T-helper 1 cell treated with Interleukin-12 subunit alpha and Interleukin-12 subunit beta and Interleukin-4 antibody, amounts not matched to agents 30 μg/mL and 1 μg/mL, for 36 hours (primary cell): ENCODE data around the gene ADCY4.
A peak's percentile ranks its signal among the peaks of the same experiment; 100 is the strongest.

Experiments
- H3K27ac Mint-ChIP-seq: one replicate; pipeline ENCODE4 v1.8.0; 2021; ENCODE audit warnings: mild to moderate bottlenecking, mixed read lengths
- H3K27me3 Mint-ChIP-seq: one replicate; pipeline ENCODE4 v1.8.0; 2021; ENCODE audit warnings: low read depth, mixed read lengths
- H3K36me3 Mint-ChIP-seq: one replicate; pipeline ENCODE4 v1.8.0; 2021; ENCODE audit warnings: low read depth, mixed read lengths
- H3K4me1 Mint-ChIP-seq: one replicate; pipeline ENCODE4 v1.8.0; 2021; ENCODE audit warnings: low read depth, mixed read lengths
- H3K4me3 Mint-ChIP-seq: one replicate; pipeline ENCODE4 v1.8.0; 2021; ENCODE audit warnings: mild to moderate bottlenecking, moderate library complexity, mixed read lengths
- H3K9me3 Mint-ChIP-seq: one replicate; pipeline ENCODE4 v1.8.0; 2021; ENCODE audit warnings: mixed read lengths

Gene ADCY4

DNA sequence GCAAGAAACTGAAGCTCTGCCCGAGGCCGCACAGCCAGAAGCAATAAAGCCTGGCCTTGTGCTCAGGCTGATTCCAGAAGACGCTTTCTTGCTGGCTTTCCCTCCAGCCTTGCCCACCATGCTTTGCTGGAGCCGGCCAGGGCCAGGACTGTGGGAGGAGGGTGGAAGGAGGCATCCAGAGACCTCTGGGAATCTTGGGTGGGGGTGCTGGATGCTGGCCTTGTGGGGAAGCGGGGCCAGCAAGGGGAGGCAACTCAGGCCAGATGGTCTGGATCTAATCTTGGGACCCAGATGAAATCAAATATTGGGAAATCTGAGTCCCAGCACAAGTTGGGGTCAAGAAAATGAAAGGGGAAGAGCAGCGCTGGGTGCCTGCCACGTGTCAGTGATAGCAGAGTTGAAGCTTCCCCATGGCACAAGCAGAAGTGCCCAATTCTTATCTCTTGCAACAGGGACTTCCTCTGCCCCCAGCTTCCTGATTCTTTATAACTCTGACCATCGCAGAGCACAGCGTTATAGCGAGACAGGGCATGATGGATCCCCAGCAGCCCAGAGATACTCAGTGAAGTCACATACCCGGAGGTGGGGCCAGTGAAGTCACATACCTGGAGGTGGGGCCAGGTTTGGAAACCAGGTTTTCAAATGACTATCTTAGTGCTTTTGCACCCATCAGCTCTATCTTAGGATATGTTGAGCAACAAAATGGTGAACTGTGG is 57.1 kb downstream of the ADCY4 start:
- Mint-ChIP-seq H3K27ac (no peak overlapping the region), H3K4me3 (no peak overlapping the region), H3K27me3 (no peaks in the 10 kb centered on the region), H3K9me3 (no peaks in the 10 kb centered on the region), H3K36me3 (peaks cover 2% of the 10 kb centered on the region), H3K4me1 (peaks cover 36% of the 10 kb centered on the region)

GRCh38 chr14:24277071-24277470 is 57.8 kb downstream of the ADCY4 start:
- H3K27ac Mint-ChIP-seq: peak overlapping the region; percentile 37
- H3K4me1 Mint-ChIP-seq: peaks cover 43% of the 10 kb centered on the region
- H3K27me3 Mint-ChIP-seq: no peaks in the 10 kb centered on the region
- peaks cover 2% of the 10 kb centered on the region for H3K36me3 Mint-ChIP-seq
- no peaks in the 10 kb centered on the region for H3K9me3 Mint-ChIP-seq
- no peak overlapping the region for H3K4me3 Mint-ChIP-seq

- Mint-ChIP-seq H3K4me3 (peak overlapping the region; percentile 33), H3K36me3 (peaks cover 10% of the 10 kb centered on the region), H3K27ac (peak overlapping the region; percentile 87), H3K27me3 (no peaks in the 10 kb centered on the region), H3K9me3 (no peaks in the 10 kb centered on the region), H3K4me1 (peaks cover 51% of the 10 kb centered on the region)
Observed at GRCh38 chr14:24274101-24274543, 60.7 kb downstream of the ADCY4 start.

DNA sequence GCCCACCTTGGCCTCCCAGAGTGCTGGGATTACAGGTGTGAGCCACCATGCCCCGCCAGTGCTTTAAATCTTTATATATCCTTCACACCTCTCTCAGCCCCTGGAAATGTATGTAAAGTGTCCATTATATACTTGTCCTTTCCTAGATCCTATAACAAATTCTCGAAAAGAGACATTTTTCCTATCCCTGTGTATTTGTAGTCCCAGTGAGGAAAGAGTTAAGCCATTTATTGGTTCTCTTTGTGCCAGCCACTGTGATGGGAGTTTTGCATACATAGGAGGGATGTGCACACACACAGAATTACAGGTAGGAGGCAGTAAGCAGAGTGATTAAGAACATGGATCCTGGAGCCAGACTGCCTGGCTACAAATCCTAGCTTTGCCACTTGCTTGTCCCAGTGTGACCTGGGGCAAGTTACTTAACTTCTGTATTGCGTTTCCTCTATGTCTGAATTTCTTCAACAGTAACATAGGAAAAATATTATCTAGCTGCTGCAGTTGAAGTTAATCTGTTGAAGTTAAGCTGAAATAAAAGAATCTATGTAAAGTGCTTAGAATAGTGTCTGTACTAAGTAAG is 61.4 kb downstream of the ADCY4 start:
- Mint-ChIP-seq H3K27me3 (no peaks in the 10 kb centered on the region), H3K27ac (peak overlapping the region; percentile 87), H3K4me3 (peak overlapping the region; percentile 41), H3K9me3 (no peaks in the 10 kb centered on the region), H3K36me3 (peaks cover 12% of the 10 kb centered on the region), H3K4me1 (peaks cover 47% of the 10 kb centered on the region)

GRCh38 chr14:24272467-24272866 is 62.4 kb downstream of the ADCY4 start:
- Mint-ChIP-seq H3K4me1 (peaks cover 44% of the 10 kb centered on the region), H3K27ac (peak overlapping the region; percentile 96), H3K27me3 (no peaks in the 10 kb centered on the region), H3K36me3 (peaks cover 12% of the 10 kb centered on the region), H3K4me3 (peak overlapping the region; percentile 93), H3K9me3 (no peaks in the 10 kb centered on the region)

DNA sequence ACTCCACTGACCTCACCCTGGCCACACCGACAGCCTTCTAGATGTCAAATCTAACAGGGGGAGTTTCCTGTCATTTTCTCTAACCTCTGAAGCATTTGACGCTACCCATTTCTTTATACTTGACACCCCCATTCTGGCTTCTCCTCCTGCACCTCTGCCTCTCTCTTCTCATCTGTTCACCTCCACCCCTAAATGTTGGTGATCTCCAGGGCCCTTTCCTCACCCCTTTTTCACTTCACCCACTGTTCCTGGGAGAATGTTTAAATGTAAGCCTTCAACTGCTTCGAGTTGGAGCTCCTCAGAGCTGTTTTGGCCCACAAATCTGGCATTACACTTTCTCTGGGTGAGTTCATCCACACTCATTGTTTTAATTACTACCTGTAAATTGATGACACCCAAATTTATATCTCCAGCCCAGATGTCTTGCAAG is 63.0 kb downstream of the ADCY4 start:
- peaks cover 40% of the 10 kb centered on the region for H3K4me1 Mint-ChIP-seq
- no peaks in the 10 kb centered on the region for H3K9me3 Mint-ChIP-seq
- H3K4me3 Mint-ChIP-seq: peak overlapping the region; percentile 93
- H3K27me3 Mint-ChIP-seq: no peaks in the 10 kb centered on the region
- peaks cover 15% of the 10 kb centered on the region for H3K36me3 Mint-ChIP-seq
- H3K27ac Mint-ChIP-seq: peak overlapping the region; percentile 96

DNA sequence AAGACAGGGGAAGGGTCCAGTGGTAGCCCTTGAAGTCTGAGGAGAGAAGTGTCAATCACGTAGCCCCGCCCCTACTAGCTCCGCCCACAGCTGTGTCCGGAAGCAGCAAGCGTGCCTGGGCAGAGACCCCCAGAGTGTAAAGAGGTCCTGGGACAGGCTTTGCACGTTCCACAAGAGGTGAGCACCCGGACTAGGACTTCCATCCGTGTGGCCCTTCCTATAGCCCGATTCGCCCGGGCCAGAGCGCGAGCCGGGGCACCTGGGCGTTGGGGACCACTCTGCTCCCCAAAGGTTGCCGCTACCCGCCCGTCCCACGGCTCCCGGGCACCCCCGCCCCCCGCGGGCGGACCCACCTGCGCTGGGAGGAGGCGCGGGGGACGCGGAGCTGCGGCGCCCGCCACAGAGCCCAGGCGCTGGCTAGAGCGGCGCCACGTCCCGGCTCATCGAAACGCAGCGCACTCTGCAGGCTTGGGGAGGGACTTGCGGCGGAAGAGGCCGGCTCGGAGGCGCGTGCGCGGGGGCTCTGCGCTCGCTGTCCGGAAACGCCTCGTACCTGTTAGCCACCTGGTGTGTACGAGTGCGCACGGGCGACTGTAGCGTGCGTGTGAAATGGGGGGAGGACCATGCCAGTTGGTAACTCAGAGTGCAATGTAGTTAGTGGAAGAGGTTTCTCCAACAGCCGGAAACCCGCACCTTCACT is 63.6 kb downstream of the ADCY4 start, which contains the start of gene RABGGTA:
Gene RABGGTA, minus strand, starts transcription at position 464 of the 700 bp plus-strand sequence. CDS start 482 bp downstream, outside the sequence.
- Mint-ChIP-seq H3K4me1 (peaks cover 39% of the 10 kb centered on the region), H3K27ac (peak within 1 kb of the TSS; percentile 96), H3K36me3 (peaks cover 21% of the 10 kb centered on the region), H3K27me3 (no peaks in the 10 kb centered on the region), H3K9me3 (no peaks in the 10 kb centered on the region), H3K4me3 (peak within 1 kb of the TSS; percentile 93)

GRCh38 chr14:24270537-24271133 is 64.2 kb downstream of the ADCY4 start:
- peaks cover 24% of the 10 kb centered on the region for H3K36me3 Mint-ChIP-seq
- H3K4me1 Mint-ChIP-seq: peaks cover 39% of the 10 kb centered on the region
- H3K4me3 Mint-ChIP-seq: peak overlapping the region; percentile 93
- no peaks in the 10 kb centered on the region for H3K9me3 Mint-ChIP-seq
- peak overlapping the region; percentile 95 for H3K27ac Mint-ChIP-seq
- H3K27me3 Mint-ChIP-seq: no peaks in the 10 kb centered on the region

- H3K9me3 Mint-ChIP-seq: no peaks in the 10 kb centered on the region
- peak overlapping the region; percentile 26 for H3K4me3 Mint-ChIP-seq
- H3K27ac Mint-ChIP-seq: no peak overlapping the region
- no peaks in the 10 kb centered on the region for H3K27me3 Mint-ChIP-seq
- peaks cover 37% of the 10 kb centered on the region for H3K4me1 Mint-ChIP-seq
- H3K36me3 Mint-ChIP-seq: peaks cover 24% of the 10 kb centered on the region
Observed at GRCh38 chr14:24269910-24270536, 64.8 kb downstream of the ADCY4 start.

DNA sequence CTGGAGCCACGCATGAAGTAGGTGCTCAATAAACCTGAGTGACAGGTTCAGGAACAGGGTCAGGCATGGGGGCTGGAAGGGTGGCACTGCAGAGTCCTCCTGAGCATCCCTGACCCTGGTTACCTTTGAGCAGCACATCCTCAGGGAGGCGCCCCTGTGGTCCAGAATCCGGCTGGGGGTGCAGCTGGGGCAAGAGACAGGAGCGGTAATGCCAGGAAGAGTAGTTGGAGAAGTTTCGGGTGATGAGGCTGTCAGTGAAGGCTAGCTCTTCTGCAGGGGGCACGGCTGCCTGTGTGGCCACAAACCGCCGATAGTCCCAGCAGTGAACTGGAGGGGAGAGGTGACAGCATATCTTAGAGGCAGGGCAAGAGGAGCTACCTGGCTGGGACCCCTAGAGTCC is 65.5 kb downstream of the ADCY4 start:
- Mint-ChIP-seq H3K4me1 (peaks cover 35% of the 10 kb centered on the region), H3K4me3 (no peak overlapping the region), H3K9me3 (no peaks in the 10 kb centered on the region), H3K36me3 (peaks cover 27% of the 10 kb centered on the region), H3K27me3 (no peaks in the 10 kb centered on the region), H3K27ac (no peak overlapping the region)
